RCC 7860 (cell line): Measurements from ENCODE around the gene RAB34.

Experiments
- DNase-seq: peaks from one replicate; pipeline ENCODE4 v3.0.0-alpha.2; 2015; ENCODE audit warnings: low spot score
- FAIRE-seq: peaks from 2 replicates; lab custom pipeline; 2012; peaks lifted over from hg19 to GRCh38; lab: Jason Lieb, UNC

Gene RAB34

DNA sequence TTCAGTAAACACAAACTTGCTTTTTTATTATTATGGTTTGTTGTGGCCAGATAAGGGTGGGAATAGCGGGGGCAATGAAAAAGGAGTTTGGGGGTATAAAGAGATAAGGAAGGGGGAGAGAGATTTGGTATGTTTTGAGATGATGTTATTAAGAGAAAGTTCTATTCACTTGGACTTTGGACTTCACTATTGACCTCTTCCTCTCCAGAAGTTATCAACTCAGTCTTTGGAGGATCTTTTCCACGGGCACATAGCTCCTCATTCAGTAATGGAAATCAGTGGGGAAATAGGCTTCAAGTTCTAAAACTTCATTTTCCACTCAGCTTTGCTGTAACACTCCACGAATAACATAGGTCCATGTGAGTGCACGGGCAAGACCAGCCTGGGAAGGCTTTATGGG lies 29.2 kb downstream of the RAB34 start:
- DNase-seq (no peak), FAIRE-seq (no peak)

DNA sequence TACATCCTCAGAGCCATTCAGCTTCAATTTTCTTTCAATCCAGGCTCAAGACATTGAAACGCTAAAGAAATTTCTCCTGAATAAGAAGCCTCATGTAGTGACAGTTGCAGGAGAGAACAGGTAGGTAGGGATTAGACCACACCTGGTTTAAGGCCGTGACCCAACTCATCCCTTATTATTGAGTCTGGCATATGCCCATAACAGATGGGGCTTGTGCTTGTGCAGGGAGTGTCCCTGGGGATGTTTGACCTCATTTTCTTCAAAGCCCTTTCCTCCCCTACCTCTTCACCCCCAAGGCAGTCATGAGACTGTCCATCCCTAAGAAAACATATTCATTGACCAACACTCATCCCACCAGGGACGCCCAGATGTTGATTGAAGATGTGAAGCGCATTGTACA lies 31.4 kb downstream of the RAB34 start:
- no peak for DNase-seq
- FAIRE-seq, result no peak

- FAIRE-seq (no peak), DNase-seq (no peak)
Measured at GRCh38 chr17:28685366-28685765, 32.3 kb downstream of the RAB34 start.

DNA sequence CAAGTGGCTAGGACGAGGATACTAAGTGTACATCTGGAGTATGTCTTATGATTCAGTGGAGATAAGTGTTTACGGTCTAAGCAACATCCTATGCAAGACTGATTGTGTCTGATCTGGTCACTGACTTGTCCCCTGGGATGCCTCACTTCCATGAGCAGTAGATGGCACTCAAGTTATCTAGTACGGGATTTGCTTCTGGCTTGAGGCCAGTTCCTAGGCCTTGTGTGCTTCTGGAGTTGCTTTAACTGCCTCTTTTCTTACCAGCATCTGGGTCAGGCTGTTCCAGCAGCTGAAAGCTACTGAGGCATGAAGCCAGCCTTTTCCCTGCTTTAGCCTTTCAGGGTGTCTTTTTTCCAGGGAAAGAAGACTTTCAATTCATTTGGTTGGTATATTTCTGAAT lies 32.7 kb downstream of the RAB34 start:
- FAIRE-seq, result peak; percentile 24
- DNase-seq, result peak; percentile 76

- FAIRE-seq (no peak), DNase-seq (no peak)
Measured at GRCh38 chr17:28682655-28683054, 35.0 kb downstream of the RAB34 start.

DNA sequence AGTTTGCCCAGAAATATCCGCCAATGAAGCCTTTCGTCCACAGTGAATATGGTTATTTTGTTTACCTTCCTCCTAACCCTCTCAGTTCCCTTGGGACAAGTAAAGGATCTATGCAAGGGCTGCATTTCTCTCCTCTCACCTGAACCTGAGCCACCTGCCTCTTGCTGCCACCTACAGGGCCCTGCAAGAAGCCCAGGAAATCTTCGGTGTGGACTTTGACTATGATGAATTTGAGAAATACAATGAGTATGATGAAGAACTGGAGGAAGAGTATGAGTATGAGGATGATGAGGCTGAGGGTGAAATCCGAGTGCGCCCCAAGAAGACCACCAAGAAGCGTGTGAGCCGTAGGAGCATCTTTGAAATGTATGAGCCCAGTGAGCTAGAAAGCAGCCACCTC lies 41.7 kb downstream of the RAB34 start:
- DNase-seq (peak; percentile 7), FAIRE-seq (no peak)

- FAIRE-seq (no peak), DNase-seq (no peak)
Measured at GRCh38 chr17:28675490-28675889, 42.2 kb downstream of the RAB34 start.

- FAIRE-seq (no peak), DNase-seq (no peak)
Measured at GRCh38 chr17:28669918-28670317, 47.8 kb downstream of the RAB34 start.

GRCh38 chr17:28667870-28668269 lies 49.8 kb downstream of the RAB34 start:
- FAIRE-seq, result no peak

GRCh38 chr17:28665994-28666393 lies 51.7 kb downstream of the RAB34 start:
- FAIRE-seq (no peak), DNase-seq (no peak)

More at GRCh38 chr17:28667870-28668269, 49.8 kb downstream of the RAB34 start:
- no peak for DNase-seq
